NB4 (cell line): ENCODE results near the gene RAET1L.
"Not testable (repeated sequence)": the region's sequence is repeated elsewhere in the genome, so short reads cannot be mapped to it uniquely, and the experiment has no call there.

Experiments
- DNase-seq: peaks from one replicate; pipeline ENCODE4 v3.0.0; 2010; ENCODE audit warnings: low read depth
- H3K4me3 ChIP-seq: one replicate; pipeline ENCODE4 v1.5.1; 2011; ENCODE audit warnings: mild to moderate bottlenecking, low read depth, low read length, moderate library complexity
- CTCF ChIP-seq: IDR thresholded peaks from one replicate; pipeline ENCODE4 v1.5.1; 2012; ENCODE audit warnings: low read depth, low read length
- MAX ChIP-seq: IDR thresholded peaks from 2 replicates; pipeline ENCODE4 v1.6.1; 2011; ENCODE audit warnings: low read depth, low read length
- MYC ChIP-seq: IDR thresholded peaks from 2 replicates; pipeline ENCODE4 v1.6.1; 2011; ENCODE audit warnings: low read depth, low read length
- POLR2A ChIP-seq: IDR thresholded peaks from 2 replicates; pipeline ENCODE4 v1.6.1; 2011; ENCODE audit warnings: mild to moderate bottlenecking; ENCODE audit not compliant: insufficient read length; ENCODE audit errors: extremely low read depth

The RAET1L gene

GRCh38 chr6:150068720-150069648, 43.7 kb upstream of the RAET1L start, which contains the start of gene ULBP3:
Gene ULBP3 (minus strand): TSS chr6:150069121. CDS start chr6:150069066, 55 bp downstream.
- no peak within 1 kb of the TSS for H3K4me3 ChIP-seq
- TF ChIP-seq MAX, result no peak
- TF ChIP-seq POLR2A, result no peak
- no peak for TF ChIP-seq CTCF
- TF ChIP-seq MYC, result no peak
- no peak for DNase-seq

- no peak overlapping the region for H3K4me3 ChIP-seq
- TF ChIP-seq MYC (no peak), POLR2A (no peak), MAX (no peak), CTCF (no peak)
- DNase-seq, result no peak
These were observed 42.8 kb upstream of the RAET1L start for GRCh38 chr6:150068151-150068550.

GRCh38 chr6:150065083-150065482, 39.8 kb upstream of the RAET1L start:
- DNase-seq, result no peak
- TF ChIP-seq MYC, result no peak
- no peak for TF ChIP-seq MAX
- no peak for TF ChIP-seq POLR2A
- no peak for TF ChIP-seq CTCF

GRCh38 chr6:150063640-150064039, 38.3 kb upstream of the RAET1L start:
- TF ChIP-seq MYC (no peak), CTCF (no peak)
- no peak overlapping the region for H3K4me3 ChIP-seq
- no peak for DNase-seq

More at GRCh38 chr6:150065083-150065482, 39.8 kb upstream of the RAET1L start:
- H3K4me3 ChIP-seq, result no peak overlapping the region

- H3K4me3 ChIP-seq, DNase-seq: not testable (repeated sequence)
These were observed 34.6 kb upstream of the RAET1L start for GRCh38 chr6:150059973-150060372.

GRCh38 chr6:150058986-150059385, 33.7 kb upstream of the RAET1L start:
- H3K4me3 ChIP-seq, result no peak overlapping the region
- no peak for TF ChIP-seq MYC
- TF ChIP-seq MAX, result no peak
- TF ChIP-seq CTCF, result no peak
- no peak for TF ChIP-seq POLR2A
- no peak for DNase-seq
